GM19240 (cell line): ENCODE data around the gene KLLN.
A peak's percentile ranks its signal among the peaks of the same experiment; 100 is the strongest.
"Not testable (repeated sequence)": the region's sequence is repeated elsewhere in the genome, so short reads cannot be mapped to it uniquely, and the experiment has no call there.

ENCODE experiments used
- DNase-seq: peaks from one replicate; pipeline ENCODE4 v3.0.0; 2011; ENCODE audit warnings: low spot score; ENCODE audit not compliant: insufficient read length

The KLLN gene

GRCh38 chr10:87863053-87863943 is at the start of gene KLLN, which contains the start of gene PTEN:
Gene KLLN, minus strand, starts transcription at chr10:87863533. Its CDS starts 1,046 bp downstream, at chr10:87862487.
Gene PTEN, plus strand, starts transcription at chr10:87863625. Its CDS starts 845 bp downstream, at chr10:87864470.
- peak; percentile 10 for DNase-seq

GRCh38 chr10:87903396-87903795 is 40.1 kb upstream of the KLLN start:
- not testable (repeated sequence) for DNase-seq

- not testable (repeated sequence) for DNase-seq
Observed at GRCh38 chr10:87897957-87898356, 34.6 kb upstream of the KLLN start.

GRCh38 chr10:87896216-87896615 is 32.9 kb upstream of the KLLN start:
- no peak for DNase-seq

- DNase-seq = no peak
Observed at GRCh38 chr10:87895430-87895829, 32.1 kb upstream of the KLLN start.

- DNase-seq = no peak
Observed at GRCh38 chr10:87887548-87888289, 24.4 kb upstream of the KLLN start.

GRCh38 chr10:87887146-87887545 is 23.8 kb upstream of the KLLN start:
- DNase-seq = no peak

- no peak for DNase-seq
Observed at GRCh38 chr10:87886635-87887034, 23.3 kb upstream of the KLLN start.

- DNase-seq = no peak
Observed at GRCh38 chr10:87882555-87883294, 19.4 kb upstream of the KLLN start.

- not testable (repeated sequence) for DNase-seq
Observed at GRCh38 chr10:87881373-87882059, 18.2 kb upstream of the KLLN start.

GRCh38 chr10:87880336-87880735 is 17.0 kb upstream of the KLLN start:
- DNase-seq = no peak

GRCh38 chr10:87878664-87879459 is 15.5 kb upstream of the KLLN start:
- no peak for DNase-seq

GRCh38 chr10:87875929-87876571 is 12.7 kb upstream of the KLLN start:
- no peak for DNase-seq

GRCh38 chr10:87873656-87874055 is 10.3 kb upstream of the KLLN start:
- DNase-seq = no peak

GRCh38 chr10:87872828-87873227 is 9.5 kb upstream of the KLLN start:
- DNase-seq = no peak

GRCh38 chr10:87869773-87870551 is 6.6 kb upstream of the KLLN start:
- no peak for DNase-seq

GRCh38 chr10:87869139-87869538 is 5.8 kb upstream of the KLLN start:
- not testable (repeated sequence) for DNase-seq

GRCh38 chr10:87868277-87868676 is 4.9 kb upstream of the KLLN start:
- no peak for DNase-seq

- no peak for DNase-seq
Observed at GRCh38 chr10:87867453-87867852, 4.1 kb upstream of the KLLN start.
